GM12878 (cell line): ENCODE data around the gene SHISA4. TPM values are rescaled to one million over a fixed set of nuclear protein-coding genes. Genes with fewer than 3 reads are reported as not detected.

Source experiments
- ATAC-seq: fragments of 200-7000 bp; cut with Tn5 transposase; 3 replicates; pipeline ENCODE4 v1.9.1; 2020; ENCODE audit warnings: mild to moderate bottlenecking, moderate library complexity
- BruUV-seq: library from RNA; stranded (reverse); fragments of 400-500 nt; replicated peaks from 2 replicates; lab custom pipeline; 2021; lab: Mats Ljungman, UMichigan
- CTCF ChIA-PET: fragments of 300-600 bp; sonication (Branson Sonifier 250); formaldehyde crosslinking; extraction: SDS; loops from one replicate; lab custom pipeline; 2021; ENCODE audit warnings: inconsistent platforms; lab: Yijun Ruan, JAX
- POLR2A ChIA-PET: fragments of 350-600 bp; formaldehyde crosslinking; extraction: SDS; loops from one replicate; lab custom pipeline; 2021; ENCODE audit warnings: inconsistent platforms; lab: Charles Lee
- RAD21 ChIA-PET: fragments of 300-600 bp; sonication (Branson Sonifier 250); formaldehyde crosslinking; loops from one replicate; lab custom pipeline; 2023; ENCODE audit warnings: antibody characterized with exemption; ENCODE audit not compliant: unreplicated experiment; lab: Charles Lee
- SMC1A ChIA-PET: fragments of 300-600 bp; sonication (Branson Sonifier 250); formaldehyde crosslinking; loops from one replicate; lab custom pipeline; 2023; ENCODE audit not compliant: unreplicated experiment, uncharacterized antibody; lab: Charles Lee
- DNase-seq: peaks from one replicate; pipeline ENCODE4 v3.0.0-alpha.2; 2011; ENCODE audit warnings: low read depth, low spot score
- FAIRE-seq: peaks from 3 replicates; lab custom pipeline; 2011; peaks lifted over from hg19 to GRCh38; lab: Jason Lieb, UNC
- H2AFZ ChIP-seq: 2 replicates; pipeline ENCODE4 v1.6.0; 2011; ENCODE audit warnings: low read depth, low read length, control low read depth; ENCODE audit not compliant: control insufficient read depth
- H3K27ac ChIP-seq: 2 replicates; pipeline ENCODE4 v1.5.1; 2011; ENCODE audit warnings: control low read depth; ENCODE audit not compliant: control insufficient read depth, insufficient read depth
- H3K27me3 ChIP-seq, 2 experiments: replicated peaks in 1 of 2; 2 replicates each; pipeline versions ENCODE4 v1.6.0 to v1.6.1; 2011; ENCODE audit warnings: low read length in 1 of 2; ENCODE audit not compliant: control insufficient read depth in 2 of 2, insufficient read depth in 2 of 2
- H3K36me3 ChIP-seq, 2 experiments: 2 replicates each; pipeline ENCODE4 v1.5.1; 2011; ENCODE audit warnings: low read length in 1 of 2; ENCODE audit not compliant: control insufficient read depth in 2 of 2, insufficient read depth in 2 of 2
- H3K4me1 ChIP-seq: 2 replicates; pipeline ENCODE4 v1.6.1; 2011; ENCODE audit warnings: mild to moderate bottlenecking, low read length, moderate library complexity, mixed read lengths; ENCODE audit not compliant: control insufficient read depth, insufficient read depth
- H3K4me2 ChIP-seq: 2 replicates; pipeline ENCODE4 v1.6.0; 2011; ENCODE audit warnings: control low read depth; ENCODE audit not compliant: control insufficient read depth, insufficient read depth
- H3K4me3 ChIP-seq: fragments of 200-600 bp; sonication (generic); 2 replicates; pipeline ENCODE4 v1.5.1; 2016
- H3K79me2 ChIP-seq: 2 replicates; pipeline ENCODE4 v1.6.0; 2011; ENCODE audit warnings: low read length; ENCODE audit not compliant: control insufficient read depth, insufficient read depth
- H3K9ac ChIP-seq: 2 replicates; pipeline ENCODE4 v1.8.0; 2011; ENCODE audit warnings: low read length, control low read depth, mixed read lengths; ENCODE audit not compliant: control insufficient read depth, insufficient read depth
- H3K9me3 ChIP-seq: replicated peaks from 3 replicates; pipeline ENCODE4 v1.5.1; 2011; ENCODE audit warnings: mild to moderate bottlenecking, low read length; ENCODE audit not compliant: control insufficient read depth, insufficient read depth
- H4K20me1 ChIP-seq: 2 replicates; pipeline ENCODE4 v1.6.0; 2011; ENCODE audit not compliant: control insufficient read depth, insufficient read depth
- BMI1 ChIP-seq: fragments of 450-650 bp; IDR thresholded peaks from 2 replicates; pipeline ENCODE4 v1.6.1; 2016; ENCODE audit warnings: mild to moderate bottlenecking, moderate library complexity, borderline replicate concordance
- EGR1 ChIP-seq, 2 experiments: IDR thresholded peaks; 1 replicate in 1 of 2; 2 replicates in 1 of 2; pipeline ENCODE4 v1.6.1; 2011 to 2012; ENCODE audit warnings: low read depth in 2 of 2, low read length in 2 of 2, borderline replicate concordance in 1 of 2, mild to moderate bottlenecking in 1 of 2, moderate library complexity in 1 of 2
- IRF5 ChIP-seq: fragments of 450-650 bp; IDR thresholded peaks from 2 replicates; pipeline ENCODE4 v1.6.1; 2017; ENCODE audit warnings: borderline replicate concordance
- NBN ChIP-seq: fragments of 450-650 bp; IDR thresholded peaks from 2 replicates; pipeline ENCODE4 v1.6.1; 2016
- RBBP5 ChIP-seq: fragments of 200-600 bp; sonication (generic); conservative IDR thresholded peaks from 2 replicates; pipeline ENCODE4 v1.6.1; 2016
- SP1 ChIP-seq: IDR thresholded peaks from one replicate; pipeline ENCODE4 v1.6.1; 2011; ENCODE audit warnings: low read depth, low read length
- TAF1 ChIP-seq: IDR thresholded peaks from 2 replicates; pipeline ENCODE4 v1.6.1; 2011; ENCODE audit warnings: mild to moderate bottlenecking, low read depth, low read length, borderline replicate concordance
- WGBS: methylation state at CpG from one replicate; pipeline ENCODE4 v1.1.6; 2016; ENCODE audit warnings: low lambda C conversion rate; ENCODE audit not compliant: insufficient replicate concordance, insufficient coverage; ENCODE audit errors: missing lambda C conversion rate; 5-methylcytosine and 5-hydroxymethylcytosine counted together
- in situ Hi-C: fragments of 300-500 bp; cut with MboI; formaldehyde crosslinking; loops from 9 replicates; pipeline ENCODE4 v1.14.3; 2018; ENCODE audit warnings: mixed read lengths
- intact Hi-C: fragments of 100-400 bp; cut with micrococcal nuclease; formaldehyde crosslinking; loops from one replicate; pipeline ENCODE4 v1.14.2; 2022; ENCODE audit not compliant: unreplicated experiment
- polyA plus RNA-seq, 11 experiments: library from polyadenylated mRNA; depleted of rRNA in 4 of 11; unstranded in 6 of 11; stranded (reverse) in 5 of 11; fragments of >200 nt; fragmentation: Nextera tagmentation in 4 of 11; fragmentation: Illumina TruSeq in 1 of 11; extraction: Ambion mirVana in 4 of 11; extraction: Trizol in 1 of 11; gene quantifications; 1 replicate in 1 of 11; 2 replicates in 10 of 11; pipeline versions ENCODE4 v1.2.1 to v1.2.3, GENCODE V29; 2011 to 2016; ENCODE audit warnings: inconsistent platforms in 2 of 11, missing spikeins in 2 of 11, low read depth in 1 of 11
- total RNA-seq, 4 experiments: library from RNA; depleted of rRNA in 3 of 4; stranded (reverse); fragments of >200 nt in 3 of 4; fragmentation: Illumina TruSeq in 1 of 4; extraction: Trizol in 1 of 4; gene quantifications; 2 replicates each; pipeline versions ENCODE4 v1.2.1 to v1.2.3, GENCODE V29; 2013 to 2021
- TF ChIP-seq, protein P1 (sequence below): fragments of 450-650 bp; IDR thresholded peaks from 2 replicates; pipeline ENCODE4 v1.6.1; 2016; ENCODE audit warnings: mild to moderate bottlenecking

The SHISA4 gene
- total and polyA plus RNA-seq, 10 of the 15 experiments (the other 5 are each of a cell fraction or from before 2014, with no cell fraction given): 0.07 TPM; not detected in 8

DNA sequence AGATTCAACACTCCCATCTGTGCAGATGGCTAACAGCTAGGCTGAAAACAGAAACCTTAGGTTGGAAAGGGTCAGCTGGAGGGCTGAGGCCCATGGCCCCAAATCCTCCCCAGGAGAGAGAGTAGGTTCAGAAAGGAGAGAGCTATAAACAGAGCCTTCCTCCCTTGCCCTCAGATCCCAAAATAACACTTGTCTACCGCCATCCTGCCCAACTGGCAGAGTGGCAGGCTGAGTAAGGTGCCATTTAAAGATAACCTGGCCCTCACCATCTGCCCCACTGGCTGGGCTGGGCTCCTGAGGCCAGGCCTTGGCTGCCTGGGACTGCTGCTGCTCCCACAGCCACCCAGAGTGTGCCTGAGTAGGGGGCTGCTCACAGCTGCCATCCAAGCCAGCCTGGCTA, 4.3 kb upstream of the SHISA4 start:
- Histone ChIP-seq H3K9me3 (no peaks in the 10 kb centered on the region), H3K79me2 (no peaks in the 10 kb centered on the region), H3K36me3 (no peaks in the 10 kb centered on the region; a peak in 1 of 4 replicates), H3K4me2 (no peak overlapping the region), H3K27ac (no peak overlapping the region), H3K4me1 (peaks cover 5% of the 10 kb centered on the region; the same call in 1 of the 2 replicates), H3K9ac (no peak overlapping the region), H4K20me1 (no peaks in the 10 kb centered on the region), H3K27me3 (peaks cover 2 to 9% of the 10 kb centered on the region in 2 experiments; a peak in 3 of 4 replicates), H2AFZ (no peak overlapping the region), H3K4me3 (no peak overlapping the region)
- no peak for DNase-seq
- no peak for FAIRE-seq
- SMC1A ChIA-PET: interaction anchor here (0.8 to 2.2 kb wide), 2 partner anchors 12 to 88 kb away, joined by 3 to 8 read pairs; no protein-coding TSS in a partner anchor
- CTCF ChIA-PET: interaction anchor here (9.1 kb wide), 1 partner anchor 9 kb away, joined by 99 read pairs; no protein-coding TSS in a partner anchor
- no peak; the same call in 2 of the 3 replicates for ATAC-seq
- POLR2A ChIA-PET: no interaction called here
- RAD21 ChIA-PET: no interaction called here
- BruUV-seq: no TSS peak
- 36% methylated on average over 1 of the region's 1 CpG for WGBS
- in situ Hi-C loops (no loop called here), intact Hi-C loops (no loop called here)
- TF ChIP-seq BMI1: no peak
- TF ChIP-seq, protein P1, sequence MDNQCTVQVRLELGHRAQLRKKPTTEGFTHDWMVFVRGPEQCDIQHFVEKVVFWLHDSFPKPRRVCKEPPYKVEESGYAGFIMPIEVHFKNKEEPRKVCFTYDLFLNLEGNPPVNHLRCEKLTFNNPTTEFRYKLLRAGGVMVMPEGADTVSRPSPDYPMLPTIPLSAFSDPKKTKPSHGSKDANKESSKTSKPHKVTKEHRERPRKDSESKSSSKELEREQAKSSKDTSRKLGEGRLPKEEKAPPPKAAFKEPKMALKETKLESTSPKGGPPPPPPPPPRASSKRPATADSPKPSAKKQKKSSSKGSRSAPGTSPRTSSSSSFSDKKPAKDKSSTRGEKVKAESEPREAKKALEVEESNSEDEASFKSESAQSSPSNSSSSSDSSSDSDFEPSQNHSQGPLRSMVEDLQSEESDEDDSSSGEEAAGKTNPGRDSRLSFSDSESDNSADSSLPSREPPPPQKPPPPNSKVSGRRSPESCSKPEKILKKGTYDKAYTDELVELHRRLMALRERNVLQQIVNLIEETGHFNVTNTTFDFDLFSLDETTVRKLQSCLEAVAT: no peak
- TF ChIP-seq EGR1 (IDR thresholded peaks at IDR 0.05; ENCODE audit: borderline replicate concordance in 1 of 2, low read depth in 2 of 2, low read length in 2 of 2): no peak
- TF ChIP-seq RBBP5: no peak
- TF ChIP-seq NBN: no peak
- no peak for TF ChIP-seq TAF1
- no peak for TF ChIP-seq IRF5
- TF ChIP-seq SP1: no peak
